HepG2 (cell line): ENCODE results near the gene FERMT2. TPM values are rescaled to one million over a fixed set of nuclear protein-coding genes. Genes with fewer than 3 reads are reported as not detected.
A peak's percentile ranks its signal among the peaks of the same experiment; 100 is the strongest.

Source experiments
- AHR ChIP-seq: IDR thresholded peaks from 2 replicates; pipeline ENCODE4 v1.6.1; 2018; ENCODE audit warnings: missing genetic modification reagents, missing compliant biosample characterization
- ELF3 ChIP-seq: IDR thresholded peaks from 2 replicates; pipeline ENCODE4 v1.6.1; 2016; ENCODE audit warnings: missing genetic modification reagents, missing compliant biosample characterization
- FOXA1 ChIP-seq, 2 experiments: fragments of 450-650 bp in 1 of 2; sonication (generic) in 1 of 2; formaldehyde crosslinking in 1 of 2; IDR thresholded peaks; 2 replicates each; pipeline versions ENCODE4 v1.4.0 to v1.6.1; 2016 to 2020; ENCODE audit warnings: missing genetic modification reagents in 1 of 2
- WIZ ChIP-seq: sonication (generic); formaldehyde crosslinking; IDR thresholded peaks from 2 replicates; pipeline ENCODE4 v1.5.1; 2020; ENCODE audit warnings: mild to moderate bottlenecking, missing genetic modification reagents
- ZNF30 ChIP-seq: sonication (generic); formaldehyde crosslinking; IDR thresholded peaks from 2 replicates; pipeline ENCODE4 v1.5.0; 2020; ENCODE audit warnings: mild to moderate bottlenecking, missing genetic modification reagents
- ZNF34 ChIP-seq: sonication (generic); formaldehyde crosslinking; IDR thresholded peaks from 2 replicates; pipeline ENCODE4 v1.4.0; 2020; ENCODE audit warnings: mild to moderate bottlenecking, missing genetic modification reagents, borderline replicate concordance
- ZNF780A ChIP-seq: sonication (generic); formaldehyde crosslinking; IDR thresholded peaks from 2 replicates; pipeline ENCODE4 v1.8.0; 2022; ENCODE audit warnings: mild to moderate bottlenecking, missing genetic modification reagents, moderate library complexity
- polyA plus RNA-seq, 8 experiments: library from polyadenylated mRNA; depleted of rRNA in 3 of 8; stranded (reverse) in 7 of 8; unstranded in 1 of 8; fragments of >200 nt; fragmentation: Illumina TruSeq in 4 of 8; extraction: Trizol in 4 of 8; gene quantifications; 2 replicates each; pipeline versions ENCODE4 v1.2.1 to v1.2.3, GENCODE V29; 2011 to 2016; ENCODE audit warnings: low read depth in 4 of 8, missing spikeins in 1 of 8, mixed read lengths in 1 of 8; ENCODE audit not compliant: insufficient read depth in 1 of 8
- total RNA-seq, 5 experiments: library from RNA; depleted of rRNA; stranded (reverse); fragments of >200 nt; fragmentation: Illumina TruSeq; extraction: Trizol; gene quantifications; 2 replicates each; pipeline ENCODE4 v1.2.3, GENCODE V29; 2016; ENCODE audit warnings: low read depth in 1 of 5
- TF ChIP-seq, protein P1 (sequence below): sonication (generic); formaldehyde crosslinking; IDR thresholded peaks from 2 replicates; pipeline ENCODE4 v1.8.0; 2022; ENCODE audit warnings: missing genetic modification reagents, mild to moderate bottlenecking, inconsistent platforms, borderline replicate concordance
- TF ChIP-seq, protein P2 (sequence below): sonication (generic); formaldehyde crosslinking; conservative IDR thresholded peaks from 2 replicates; pipeline ENCODE4 v1.8.0; 2022; ENCODE audit warnings: missing genetic modification reagents
- TF ChIP-seq, protein P3 (sequence below): sonication (generic); formaldehyde crosslinking; IDR thresholded peaks from 2 replicates; pipeline ENCODE4 v1.4.0; 2020; ENCODE audit warnings: missing genetic modification reagents, borderline replicate concordance

Gene FERMT2
- total and polyA plus RNA-seq, 2 of the 13 experiments (the other 11 are each of a cell fraction or from before 2014, with no cell fraction given), result 36.2 to 60.4 TPM

DNA sequence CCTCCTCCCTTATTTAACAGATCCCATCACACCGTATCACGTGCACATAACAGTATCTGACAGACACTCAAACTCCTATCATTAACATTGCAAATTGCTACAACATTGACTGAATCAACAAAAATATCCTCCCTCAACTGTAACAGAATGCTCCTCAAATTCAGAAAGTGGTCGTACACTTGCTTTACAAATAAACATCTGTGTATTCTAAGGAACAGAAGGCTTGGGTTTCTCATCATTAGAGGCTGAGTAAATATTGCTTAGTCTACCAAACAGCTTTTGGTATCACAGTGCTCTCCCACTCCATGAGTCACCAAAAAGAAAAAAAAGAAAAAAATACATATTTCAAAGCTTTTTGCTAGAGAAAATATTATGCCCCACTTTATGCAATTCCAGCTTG is 23.9 kb downstream of the FERMT2 start (continued):
- TF ChIP-seq WIZ (CRISPR knock-in tag) (no peak), ZNF780A (no peak), ZNF30 (CRISPR knock-in tag) (no peak), ZNF34 (CRISPR knock-in tag) (no peak), AHR (CRISPR knock-in tag) (no peak), ELF3 (CRISPR knock-in tag) (no peak), FOXA1 (IDR thresholded peaks at IDR 0.05) (0 out of 2 replicates have a peak, but pooled peaks have one; percentile 8), FOXA1 (CRISPR knock-in tag; IDR thresholded peaks at IDR 0.05) (peak; percentile 44)
- TF ChIP-seq, protein P1, sequence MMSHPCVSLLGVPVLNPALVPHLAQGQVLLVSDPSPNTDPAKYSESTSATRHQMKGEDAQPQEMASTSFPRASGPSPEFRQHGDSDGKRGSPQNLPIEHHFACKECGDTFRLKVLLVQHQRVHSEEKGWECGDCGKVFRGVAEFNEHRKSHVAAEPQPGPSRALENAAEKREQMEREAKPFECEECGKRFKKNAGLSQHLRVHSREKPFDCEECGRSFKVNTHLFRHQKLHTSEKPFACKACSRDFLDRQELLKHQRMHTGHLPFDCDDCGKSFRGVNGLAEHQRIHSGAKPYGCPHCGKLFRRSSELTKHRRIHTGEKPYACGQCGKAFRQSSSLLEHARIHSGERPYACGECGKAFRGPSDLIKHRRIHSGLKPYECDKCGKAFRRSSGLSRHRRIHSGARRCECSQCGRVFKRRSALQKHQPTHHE, result no peak
- TF ChIP-seq, protein P2, sequence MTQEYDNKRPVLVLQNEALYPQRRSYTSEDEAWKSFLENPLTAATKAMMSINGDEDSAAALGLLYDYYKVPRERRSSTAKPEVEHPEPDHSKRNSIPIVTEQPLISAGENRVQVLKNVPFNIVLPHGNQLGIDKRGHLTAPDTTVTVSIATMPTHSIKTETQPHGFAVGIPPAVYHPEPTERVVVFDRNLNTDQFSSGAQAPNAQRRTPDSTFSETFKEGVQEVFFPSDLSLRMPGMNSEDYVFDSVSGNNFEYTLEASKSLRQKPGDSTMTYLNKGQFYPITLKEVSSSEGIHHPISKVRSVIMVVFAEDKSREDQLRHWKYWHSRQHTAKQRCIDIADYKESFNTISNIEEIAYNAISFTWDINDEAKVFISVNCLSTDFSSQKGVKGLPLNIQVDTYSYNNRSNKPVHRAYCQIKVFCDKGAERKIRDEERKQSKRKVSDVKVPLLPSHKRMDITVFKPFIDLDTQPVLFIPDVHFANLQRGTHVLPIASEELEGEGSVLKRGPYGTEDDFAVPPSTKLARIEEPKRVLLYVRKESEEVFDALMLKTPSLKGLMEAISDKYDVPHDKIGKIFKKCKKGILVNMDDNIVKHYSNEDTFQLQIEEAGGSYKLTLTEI (CRISPR knock-in tag), result no peak
- TF ChIP-seq, protein P3, sequence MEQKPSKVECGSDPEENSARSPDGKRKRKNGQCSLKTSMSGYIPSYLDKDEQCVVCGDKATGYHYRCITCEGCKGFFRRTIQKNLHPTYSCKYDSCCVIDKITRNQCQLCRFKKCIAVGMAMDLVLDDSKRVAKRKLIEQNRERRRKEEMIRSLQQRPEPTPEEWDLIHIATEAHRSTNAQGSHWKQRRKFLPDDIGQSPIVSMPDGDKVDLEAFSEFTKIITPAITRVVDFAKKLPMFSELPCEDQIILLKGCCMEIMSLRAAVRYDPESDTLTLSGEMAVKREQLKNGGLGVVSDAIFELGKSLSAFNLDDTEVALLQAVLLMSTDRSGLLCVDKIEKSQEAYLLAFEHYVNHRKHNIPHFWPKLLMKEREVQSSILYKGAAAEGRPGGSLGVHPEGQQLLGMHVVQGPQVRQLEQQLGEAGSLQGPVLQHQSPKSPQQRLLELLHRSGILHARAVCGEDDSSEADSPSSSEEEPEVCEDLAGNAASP (CRISPR knock-in tag), result no peak
